HCT116 (cell line): ENCODE measurements around the gene PSG5. TPM values are rescaled to one million over a fixed set of nuclear protein-coding genes. Genes with fewer than 3 reads are reported as not detected.
"Not testable (repeated sequence)": the region's sequence is repeated elsewhere in the genome, so short reads cannot be mapped to it uniquely, and the experiment has no call there.

Source experiments
- ATAC-seq: fragments of 200-7000 bp; cut with Tn5 transposase; 2 replicates; pipeline ENCODE4 v1.9.1; 2020; ENCODE audit warnings: mild to moderate bottlenecking, moderate library complexity
- BruUV-seq: library from RNA; stranded (reverse); fragments of 400-500 nt; replicated peaks from 2 replicates; lab custom pipeline; 2021; lab: Mats Ljungman, UMichigan
- CTCF ChIA-PET: fragments of 300-600 bp; sonication (Branson Sonifier 250); formaldehyde crosslinking; loops from one replicate; lab custom pipeline; 2021; ENCODE audit warnings: antibody characterized with exemption; lab: Charles Lee
- POLR2A ChIA-PET: fragments of 300-600, 350-600 bp; sonication (Branson Sonifier 250); formaldehyde crosslinking; loops from one replicate; lab custom pipeline; 2021; ENCODE audit warnings: antibody characterized with exemption; lab: Charles Lee
- RAD21 ChIA-PET, 2 experiments: fragments of 300-600 bp; sonication (Branson Sonifier 250); formaldehyde crosslinking; loops; one replicate each; lab custom pipeline; 2023; ENCODE audit warnings: low total read pairs in 2 of 2; ENCODE audit not compliant: uncharacterized antibody in 2 of 2, unreplicated experiment in 2 of 2, low non-redundant PET in 1 of 2; lab: Charles Lee
- DNase-seq: peaks from one replicate; pipeline ENCODE4 v3.0.0-alpha.2; 2010; ENCODE audit warnings: low read depth, low spot score
- H2AFZ ChIP-seq: fragments of 200-600 bp; shearing (Covaris generic), sonication (generic); 2 replicates; pipeline ENCODE4 v1.6.1; 2017; ENCODE audit warnings: low read depth, mixed run types, mixed read lengths, antibody characterized with exemption, low read length; ENCODE audit not compliant: poor library complexity, severe bottlenecking
- H3K27ac ChIP-seq: 2 replicates; pipeline ENCODE4 v1.5.1; 2012; ENCODE audit warnings: low read depth, low read length
- H3K27me3 ChIP-seq: fragments of 200-600 bp; sonication (generic); 2 replicates; pipeline ENCODE4 v1.6.1; 2016; ENCODE audit warnings: mixed run types, low read length, mixed read lengths; ENCODE audit not compliant: insufficient read depth
- H3K36me3 ChIP-seq, 2 experiments: fragments of 200-500 bp in 1 of 2; fragments of 200-600 bp in 1 of 2; sonication (Bioruptor generic) in 1 of 2; sonication (generic) in 1 of 2; 2 replicates each; pipeline versions ENCODE4 v1.5.1 to v1.6.1; 2014 to 2016; ENCODE audit warnings: low read length in 2 of 2, inconsistent platforms in 1 of 2, mixed read lengths in 1 of 2, mixed run types in 1 of 2; ENCODE audit not compliant: insufficient read depth in 2 of 2, control insufficient read depth in 1 of 2
- H3K4me1 ChIP-seq, 2 experiments: fragments of 200-600 bp in 1 of 2; sonication (generic) in 1 of 2; 2 replicates each; pipeline versions ENCODE4 v1.5.1 to v1.6.1; 2012 to 2017; ENCODE audit warnings: low read length in 2 of 2, inconsistent platforms in 1 of 2, mild to moderate bottlenecking in 1 of 2, mixed read lengths in 1 of 2, mixed run types in 1 of 2, moderate library complexity in 1 of 2; ENCODE audit not compliant: insufficient read depth in 2 of 2, control insufficient read depth in 1 of 2
- H3K4me2 ChIP-seq: fragments of 200-600 bp; sonication (generic); 2 replicates; pipeline ENCODE4 v1.6.1; 2017; ENCODE audit warnings: mixed run types, low read length, mixed read lengths
- H3K4me3 ChIP-seq, 2 experiments: fragments of 200-600 bp in 1 of 2; sonication (generic) in 1 of 2; replicated peaks in 1 of 2; 2 replicates each; pipeline ENCODE4 v1.5.1; 2011 to 2016; ENCODE audit warnings: low read length in 2 of 2, control low read depth in 1 of 2, low read depth in 1 of 2, mild to moderate bottlenecking in 1 of 2, mixed read lengths in 1 of 2, mixed run types in 1 of 2
- H3K79me2 ChIP-seq: fragments of 200-600 bp; sonication (generic); 2 replicates; pipeline ENCODE4 v1.6.1; 2017; ENCODE audit warnings: mild to moderate bottlenecking, mixed run types, low read length, moderate library complexity, mixed read lengths; ENCODE audit not compliant: insufficient read depth
- H3K9ac ChIP-seq: fragments of 200-600 bp; sonication (generic); 2 replicates; pipeline ENCODE4 v1.6.1; 2016; ENCODE audit warnings: low read length, mixed read lengths
- H3K9me2 ChIP-seq: fragments of 200-600 bp; sonication (generic), shearing (Covaris generic); 2 replicates; pipeline ENCODE4 v1.6.1; 2017; ENCODE audit warnings: mixed run types, mild to moderate bottlenecking, moderate library complexity; ENCODE audit not compliant: insufficient read depth
- H3K9me3 ChIP-seq, 2 experiments: fragments of 200-500 bp in 1 of 2; fragments of 200-600 bp in 1 of 2; sonication (Bioruptor generic) in 1 of 2; sonication (generic) in 1 of 2; 2 replicates each; pipeline ENCODE4 v1.6.1; 2014 to 2017; ENCODE audit warnings: low read length in 2 of 2, mixed read lengths in 2 of 2, inconsistent platforms in 1 of 2, low read depth in 1 of 2, mild to moderate bottlenecking in 1 of 2, mixed run types in 1 of 2, moderate library complexity in 1 of 2; ENCODE audit not compliant: control insufficient read depth in 1 of 2, insufficient read depth in 1 of 2
- H4K20me1 ChIP-seq: fragments of 200-600 bp; sonication (generic), shearing (Covaris generic); 2 replicates; pipeline ENCODE4 v1.6.1; 2017; ENCODE audit warnings: mixed run types, mild to moderate bottlenecking, moderate library complexity; ENCODE audit not compliant: insufficient read depth
- CBX3 ChIP-seq: IDR thresholded peaks from 2 replicates; pipeline ENCODE4 v1.6.1; 2012; ENCODE audit warnings: low read depth
- CTCF ChIP-seq, 3 experiments: fragments of 200-600 bp in 1 of 3; sonication (generic) in 1 of 3; IDR thresholded peaks in 2 of 3; conservative IDR thresholded peaks in 1 of 3; 2 replicates each; pipeline ENCODE4 v1.5.1; 2012 to 2017; ENCODE audit warnings: low read depth in 2 of 3, low read length in 2 of 3, antibody characterized with exemption in 1 of 3, borderline replicate concordance in 1 of 3, control low read depth in 1 of 3, mild to moderate bottlenecking in 1 of 3, mixed read lengths in 1 of 3, mixed run types in 1 of 3, moderate library complexity in 1 of 3; ENCODE audit not compliant: insufficient read depth in 1 of 3
- ELF1 ChIP-seq: IDR thresholded peaks from 2 replicates; pipeline ENCODE4 v1.6.1; 2012; ENCODE audit warnings: low read depth, borderline replicate concordance
- RAD21 ChIP-seq: IDR thresholded peaks from 2 replicates; pipeline ENCODE4 v1.6.1; 2012; ENCODE audit warnings: low read depth, mild to moderate bottlenecking
- REST ChIP-seq: IDR thresholded peaks from 2 replicates; pipeline ENCODE4 v1.6.1; 2012; ENCODE audit warnings: low read depth
- ZNF274 ChIP-seq: fragments of 200-500 bp; sonication (Bioruptor generic); IDR thresholded peaks from 2 replicates; pipeline ENCODE4 v1.6.1; 2014; ENCODE audit warnings: mild to moderate bottlenecking, low read depth, low read length, inconsistent platforms
- intact Hi-C: fragments of 100-400 bp; cut with micrococcal nuclease; formaldehyde crosslinking; loops from 2 replicates; pipeline ENCODE4 v1.10.0; 2022
- total RNA-seq: library from RNA; stranded (reverse); gene quantifications from one replicate; pipeline ENCODE4 v1.2.1, GENCODE V29; 2021; ENCODE audit not compliant: unreplicated experiment

PSG5 gene
- total RNA-seq, 1 experiment from 2014 or later = not detected

- ATAC-seq (peak; percentile 98), DNase-seq (peak; percentile 56)
- BruUV-seq = no TSS peak
- H3K4me3 ChIP-seq = no peak overlapping the region
- H3K9me3 ChIP-seq = no peaks in the 10 kb centered on the region
- H3K79me2 ChIP-seq = no peaks in the 10 kb centered on the region
- no peaks in the 10 kb centered on the region for H3K36me3 ChIP-seq
- no peak overlapping the region for H3K27ac ChIP-seq
- peaks cover 5 to 7% of the 10 kb centered on the region in 2 experiments; a peak in 1 of 4 replicates for H3K4me1 ChIP-seq
- ChIA-PET POLR2A (no interaction called here), RAD21 (no interaction called here), CTCF (interaction anchor here (1.2 kb wide), 1 partner anchor 196 kb away, joined by 3 read pairs; no protein-coding TSS in a partner anchor)
- no peaks in the 10 kb centered on the region for H4K20me1 ChIP-seq
- H3K9me2 ChIP-seq = no peaks in the 10 kb centered on the region
- no peak overlapping the region for H3K9ac ChIP-seq
- TF ChIP-seq REST = no peak
- peak; percentile 67 to 87 (median 85) for TF ChIP-seq CTCF (IDR thresholded peaks at IDR 0.05 in 2 of 3, conservative IDR thresholded peaks at IDR 0.05 in 1 of 3; ENCODE audit: borderline replicate concordance in 1 of 3, insufficient read depth in 1 of 3, low read depth in 2 of 3, low read length in 2 of 3)
- TF ChIP-seq CBX3 = 0 out of 2 replicates have a peak, but pooled peaks have one; percentile 17
- no peak for TF ChIP-seq ELF1
- TF ChIP-seq RAD21 = peak; percentile 92
- no peak for TF ChIP-seq ZNF274
- no peaks in the 10 kb centered on the region for H3K27me3 ChIP-seq
- intact Hi-C loops = loop anchor here (1.0 to 5.0 kb wide), 3 partner anchors 45 to 203 kb away; no protein-coding TSS in a partner anchor
- H3K4me2 ChIP-seq = no peak overlapping the region
- H2AFZ ChIP-seq = no peak overlapping the region
Observed at GRCh38 chr19:43229315-43229714, 43.0 kb upstream of the PSG5 start.

GRCh38 chr19:43228730-43229129 lies 42.4 kb upstream of the PSG5 start:
- H3K79me2 ChIP-seq, H3K27me3 ChIP-seq, H3K27ac ChIP-seq, H4K20me1 ChIP-seq, H3K9me3 ChIP-seq, H2AFZ ChIP-seq, ATAC-seq, H3K4me3 ChIP-seq, BruUV-seq, RAD21 ChIA-PET, POLR2A ChIA-PET, H3K9me2 ChIP-seq, H3K4me2 ChIP-seq, H3K9ac ChIP-seq, H3K36me3 ChIP-seq, DNase-seq: not testable (repeated sequence)
- CTCF ChIA-PET = interaction anchor here (1.2 to 2.1 kb wide), 2 partner anchors 42 to 197 kb away, joined by 3 to 5 read pairs; no protein-coding TSS in a partner anchor
- intact Hi-C loops = loop anchor here (1.0 to 5.0 kb wide), 3 partner anchors 46 to 204 kb away; no protein-coding TSS in a partner anchor
- H3K4me1 ChIP-seq = peaks cover 7 to 11% of the 10 kb centered on the region in 2 experiments; a peak in 1 of 4 replicates
